ENCODE data around the gene LRMDA.

DNA sequence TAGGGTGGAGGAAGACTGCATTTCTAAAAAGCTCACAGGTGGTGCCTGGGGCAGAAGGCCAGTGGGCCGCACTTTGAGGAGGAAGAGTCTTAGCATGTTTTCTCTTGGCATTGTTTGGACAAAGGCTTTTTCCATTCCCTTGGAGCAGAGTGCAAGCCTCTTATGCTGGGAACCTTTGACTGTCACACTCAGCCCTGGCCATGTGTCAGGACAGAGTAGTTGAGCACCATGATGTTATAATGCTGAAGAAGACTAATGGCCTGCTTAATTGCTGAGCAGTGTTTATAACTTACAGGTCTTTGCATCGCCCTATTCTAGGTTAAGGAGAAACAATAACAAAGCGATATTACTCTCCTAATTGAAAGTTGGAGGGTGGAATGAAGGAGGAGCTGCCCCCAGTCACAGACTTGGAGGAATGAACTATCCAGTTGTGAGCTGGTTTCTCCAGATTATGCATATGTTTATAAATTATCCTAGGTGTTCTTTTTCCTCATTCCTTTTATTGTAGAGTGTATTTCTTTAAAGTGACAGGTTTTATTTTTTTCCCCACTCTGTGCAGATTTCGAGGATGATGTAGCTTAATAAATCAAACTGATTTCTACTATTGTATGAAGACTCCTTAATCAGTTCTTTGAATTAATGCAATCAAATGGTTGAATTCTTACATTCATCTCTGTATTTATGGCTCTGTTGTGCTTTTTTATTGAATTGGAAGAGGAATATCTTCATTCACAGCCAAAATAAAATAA is 767.0 kb downstream of the LRMDA start:
- TF ChIP-seq, protein P1, sequence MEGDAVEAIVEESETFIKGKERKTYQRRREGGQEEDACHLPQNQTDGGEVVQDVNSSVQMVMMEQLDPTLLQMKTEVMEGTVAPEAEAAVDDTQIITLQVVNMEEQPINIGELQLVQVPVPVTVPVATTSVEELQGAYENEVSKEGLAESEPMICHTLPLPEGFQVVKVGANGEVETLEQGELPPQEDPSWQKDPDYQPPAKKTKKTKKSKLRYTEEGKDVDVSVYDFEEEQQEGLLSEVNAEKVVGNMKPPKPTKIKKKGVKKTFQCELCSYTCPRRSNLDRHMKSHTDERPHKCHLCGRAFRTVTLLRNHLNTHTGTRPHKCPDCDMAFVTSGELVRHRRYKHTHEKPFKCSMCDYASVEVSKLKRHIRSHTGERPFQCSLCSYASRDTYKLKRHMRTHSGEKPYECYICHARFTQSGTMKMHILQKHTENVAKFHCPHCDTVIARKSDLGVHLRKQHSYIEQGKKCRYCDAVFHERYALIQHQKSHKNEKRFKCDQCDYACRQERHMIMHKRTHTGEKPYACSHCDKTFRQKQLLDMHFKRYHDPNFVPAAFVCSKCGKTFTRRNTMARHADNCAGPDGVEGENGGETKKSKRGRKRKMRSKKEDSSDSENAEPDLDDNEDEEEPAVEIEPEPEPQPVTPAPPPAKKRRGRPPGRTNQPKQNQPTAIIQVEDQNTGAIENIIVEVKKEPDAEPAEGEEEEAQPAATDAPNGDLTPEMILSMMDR (IDR thresholded peaks at IDR 0.05), result no peak
- TF ChIP-seq POLR2A (IDR thresholded peaks at IDR 0.05), result no peak
